GM12878 (cell line): Measurements from ENCODE around the gene GMCL1. TPM values are rescaled to one million over a fixed set of nuclear protein-coding genes. Genes with fewer than 3 reads are reported as not detected.

Source experiments
- ATAC-seq: fragments of 200-7000 bp; cut with Tn5 transposase; 3 replicates; pipeline ENCODE4 v1.9.1; 2020; ENCODE audit warnings: mild to moderate bottlenecking, moderate library complexity
- BruUV-seq: library from RNA; stranded (reverse); fragments of 400-500 nt; replicated peaks from 2 replicates; lab custom pipeline; 2021; lab: Mats Ljungman, UMichigan
- CTCF ChIA-PET: fragments of 300-600 bp; sonication (Branson Sonifier 250); formaldehyde crosslinking; extraction: SDS; loops from one replicate; lab custom pipeline; 2021; ENCODE audit warnings: inconsistent platforms; lab: Yijun Ruan, JAX
- POLR2A ChIA-PET: fragments of 350-600 bp; formaldehyde crosslinking; extraction: SDS; loops from one replicate; lab custom pipeline; 2021; ENCODE audit warnings: inconsistent platforms; lab: Charles Lee
- RAD21 ChIA-PET: fragments of 300-600 bp; sonication (Branson Sonifier 250); formaldehyde crosslinking; loops from one replicate; lab custom pipeline; 2023; ENCODE audit warnings: antibody characterized with exemption; ENCODE audit not compliant: unreplicated experiment; lab: Charles Lee
- SMC1A ChIA-PET: fragments of 300-600 bp; sonication (Branson Sonifier 250); formaldehyde crosslinking; loops from one replicate; lab custom pipeline; 2023; ENCODE audit not compliant: unreplicated experiment, uncharacterized antibody; lab: Charles Lee
- DNase-seq: peaks from one replicate; pipeline ENCODE4 v3.0.0-alpha.2; 2011; ENCODE audit warnings: low read depth, low spot score
- FAIRE-seq: peaks from 3 replicates; lab custom pipeline; 2011; peaks lifted over from hg19 to GRCh38; lab: Jason Lieb, UNC
- H2AFZ ChIP-seq: 2 replicates; pipeline ENCODE4 v1.6.0; 2011; ENCODE audit warnings: low read depth, low read length, control low read depth; ENCODE audit not compliant: control insufficient read depth
- H3K27ac ChIP-seq: 2 replicates; pipeline ENCODE4 v1.5.1; 2011; ENCODE audit warnings: control low read depth; ENCODE audit not compliant: control insufficient read depth, insufficient read depth
- H3K27me3 ChIP-seq, 2 experiments: replicated peaks in 1 of 2; 2 replicates each; pipeline versions ENCODE4 v1.6.0 to v1.6.1; 2011; ENCODE audit warnings: low read length in 1 of 2; ENCODE audit not compliant: control insufficient read depth in 2 of 2, insufficient read depth in 2 of 2
- H3K36me3 ChIP-seq, 2 experiments: 2 replicates each; pipeline ENCODE4 v1.5.1; 2011; ENCODE audit warnings: low read length in 1 of 2; ENCODE audit not compliant: control insufficient read depth in 2 of 2, insufficient read depth in 2 of 2
- H3K4me1 ChIP-seq: 2 replicates; pipeline ENCODE4 v1.6.1; 2011; ENCODE audit warnings: mild to moderate bottlenecking, low read length, moderate library complexity, mixed read lengths; ENCODE audit not compliant: control insufficient read depth, insufficient read depth
- H3K4me2 ChIP-seq: 2 replicates; pipeline ENCODE4 v1.6.0; 2011; ENCODE audit warnings: control low read depth; ENCODE audit not compliant: control insufficient read depth, insufficient read depth
- H3K4me3 ChIP-seq: fragments of 200-600 bp; sonication (generic); 2 replicates; pipeline ENCODE4 v1.5.1; 2016
- H3K79me2 ChIP-seq: 2 replicates; pipeline ENCODE4 v1.6.0; 2011; ENCODE audit warnings: low read length; ENCODE audit not compliant: control insufficient read depth, insufficient read depth
- H3K9ac ChIP-seq: 2 replicates; pipeline ENCODE4 v1.8.0; 2011; ENCODE audit warnings: low read length, control low read depth, mixed read lengths; ENCODE audit not compliant: control insufficient read depth, insufficient read depth
- H3K9me3 ChIP-seq: replicated peaks from 3 replicates; pipeline ENCODE4 v1.5.1; 2011; ENCODE audit warnings: mild to moderate bottlenecking, low read length; ENCODE audit not compliant: control insufficient read depth, insufficient read depth
- H4K20me1 ChIP-seq: 2 replicates; pipeline ENCODE4 v1.6.0; 2011; ENCODE audit not compliant: control insufficient read depth, insufficient read depth
- BCLAF1 ChIP-seq: fragments of 450-650 bp; IDR thresholded peaks from 2 replicates; pipeline ENCODE4 v1.6.1; 2017; ENCODE audit warnings: antibody characterized with exemption, mild to moderate bottlenecking, moderate library complexity
- CEBPZ ChIP-seq: fragments of 150-350 bp; IDR thresholded peaks from 2 replicates; pipeline ENCODE4 v1.6.1; 2016; ENCODE audit warnings: low read depth, low read length
- CTCF ChIP-seq, 3 experiments: IDR thresholded peaks in 2 of 3; conservative IDR thresholded peaks in 1 of 3; 2 replicates each; pipeline ENCODE4 v1.5.1; 2011; ENCODE audit warnings: low read depth in 3 of 3, low read length in 3 of 3, mild to moderate bottlenecking in 3 of 3, control low read depth in 2 of 3, moderate library complexity in 2 of 3, inconsistent platforms in 1 of 3, mixed read lengths in 1 of 3; ENCODE audit not compliant: control insufficient read depth in 2 of 3, insufficient read depth in 1 of 3; ENCODE audit errors: extremely low read depth in 1 of 3
- NFXL1 ChIP-seq: fragments of 450-650 bp; IDR thresholded peaks from 2 replicates; pipeline ENCODE4 v1.6.1; 2017; ENCODE audit warnings: antibody characterized with exemption, mild to moderate bottlenecking, borderline replicate concordance
- NR2C1 ChIP-seq: fragments of 450-650 bp; IDR thresholded peaks from 2 replicates; pipeline ENCODE4 v1.6.1; 2017; ENCODE audit warnings: antibody characterized with exemption, mild to moderate bottlenecking, moderate library complexity
- PKNOX1 ChIP-seq: fragments of 450-650 bp; IDR thresholded peaks from 2 replicates; pipeline ENCODE4 v1.6.1; 2016; ENCODE audit warnings: mild to moderate bottlenecking
- RAD21 ChIP-seq: IDR thresholded peaks from 2 replicates; pipeline ENCODE4 v1.6.1; 2011; ENCODE audit warnings: mild to moderate bottlenecking, low read depth, low read length, moderate library complexity; ENCODE audit not compliant: insufficient read depth
- SMC3 ChIP-seq: IDR thresholded peaks from 2 replicates; pipeline ENCODE4 v1.6.1; 2011; ENCODE audit warnings: low read length, improper control_type of control experiment, borderline replicate concordance
- TCF7 ChIP-seq: IDR thresholded peaks from 2 replicates; pipeline ENCODE4 v1.6.1; 2014; ENCODE audit warnings: antibody characterized with exemption, borderline replicate concordance
- WRNIP1 ChIP-seq: IDR thresholded peaks from 2 replicates; pipeline ENCODE4 v1.6.1; 2011; ENCODE audit warnings: low read depth, low read length, improper control_type of control experiment, borderline replicate concordance
- WGBS: methylation state at CpG from one replicate; pipeline ENCODE4 v1.1.6; 2016; ENCODE audit warnings: low lambda C conversion rate; ENCODE audit not compliant: insufficient replicate concordance, insufficient coverage; ENCODE audit errors: missing lambda C conversion rate; 5-methylcytosine and 5-hydroxymethylcytosine counted together
- in situ Hi-C: fragments of 300-500 bp; cut with MboI; formaldehyde crosslinking; loops from 9 replicates; pipeline ENCODE4 v1.14.3; 2018; ENCODE audit warnings: mixed read lengths
- intact Hi-C: fragments of 100-400 bp; cut with micrococcal nuclease; formaldehyde crosslinking; loops from one replicate; pipeline ENCODE4 v1.14.2; 2022; ENCODE audit not compliant: unreplicated experiment
- polyA plus RNA-seq, 11 experiments: library from polyadenylated mRNA; depleted of rRNA in 4 of 11; unstranded in 6 of 11; stranded (reverse) in 5 of 11; fragments of >200 nt; fragmentation: Nextera tagmentation in 4 of 11; fragmentation: Illumina TruSeq in 1 of 11; extraction: Ambion mirVana in 4 of 11; extraction: Trizol in 1 of 11; gene quantifications; 1 replicate in 1 of 11; 2 replicates in 10 of 11; pipeline versions ENCODE4 v1.2.1 to v1.2.3, GENCODE V29; 2011 to 2016; ENCODE audit warnings: inconsistent platforms in 2 of 11, missing spikeins in 2 of 11, low read depth in 1 of 11
- total RNA-seq, 4 experiments: library from RNA; depleted of rRNA in 3 of 4; stranded (reverse); fragments of >200 nt in 3 of 4; fragmentation: Illumina TruSeq in 1 of 4; extraction: Trizol in 1 of 4; gene quantifications; 2 replicates each; pipeline versions ENCODE4 v1.2.1 to v1.2.3, GENCODE V29; 2013 to 2021

Gene GMCL1
- total and polyA plus RNA-seq, 10 of the 15 experiments (the other 5 are each of a cell fraction or from before 2014, with no cell fraction given): 3.7 to 21.4 (median 12.3) TPM

GRCh38 chr2:69907216-69907615, 77.8 kb downstream of the GMCL1 start (continued):
- no peak for TF ChIP-seq WRNIP1

- FAIRE-seq (no peak), ATAC-seq (no peak), DNase-seq (no peak)
- Histone ChIP-seq H2AFZ (no peak overlapping the region), H3K4me1 (0 out of 2 replicates have a peak, but pooled peaks cover 3% of the 10 kb centered on the region), H3K27me3 (no peaks in the 10 kb centered on the region), H3K27ac (no peak overlapping the region), H3K4me3 (no peak overlapping the region), H3K9ac (no peak overlapping the region), H3K36me3 (peaks cover 0 to 7% of the 10 kb centered on the region in 2 experiments; a peak in 2 of 4 replicates), H3K4me2 (no peak overlapping the region), H4K20me1 (no peaks in the 10 kb centered on the region), H3K9me3 (no peaks in the 10 kb centered on the region), H3K79me2 (peaks cover 8% of the 10 kb centered on the region)
- ChIA-PET SMC1A (interaction anchor here (0.6 to 8.9 kb wide), 32 partner anchors 9 to 394 kb away, joined by 3 to 126 read pairs (median 5); partner anchors contain the start of genes C2orf42, FAM136A, PCBP1 and SNRNP27), RAD21 (interaction anchor here (0.6 to 8.6 kb wide), 24 partner anchors 13 to 392 kb away, joined by 3 to 154 read pairs (median 6); partner anchors contain the start of genes C2orf42, FAM136A, SNRNP27 and SNRPG), POLR2A (interaction anchor here (0.6 to 4.2 kb wide), 7 partner anchors 153 to 382 kb away, joined by 3 to 60 read pairs (median 5); partner anchors contain the start of genes C2orf42 and SNRPG), CTCF (interaction anchor here (0.6 to 6.5 kb wide), 47 partner anchors 9 to 705 kb away, joined by 3 to 111 read pairs (median 4); partner anchors contain the start of genes C2orf42, FAM136A, SNRNP27 and SNRPG)
- no TSS peak for BruUV-seq
- WGBS: 0% methylated on average over 2 of the region's 2 CpGs
- intact Hi-C loops (loop anchor here (1.0 to 10.0 kb wide), 5 partner anchors 190 to 703 kb away; no protein-coding TSS in a partner anchor), in situ Hi-C loops (no loop called here)
- TF ChIP-seq PKNOX1: no peak
- no peak for TF ChIP-seq BCLAF1
- TF ChIP-seq RAD21: peak; percentile 87
- peak; percentile 33 to 75 (median 50); a peak in 5 of 6 replicates for TF ChIP-seq CTCF (IDR thresholded peaks at IDR 0.05 in 2 of 3, conservative IDR thresholded peaks at IDR 0.05 in 1 of 3; ENCODE audit: control insufficient read depth in 2 of 3, extremely low read depth in 1 of 3, insufficient read depth in 1 of 3, low read depth in 3 of 3, low read length in 3 of 3)
- no peak for TF ChIP-seq TCF7
- TF ChIP-seq SMC3: peak; percentile 61; the same call in 1 of the 2 replicates
- no peak for TF ChIP-seq WRNIP1
- no peak for TF ChIP-seq NFXL1
- no peak for TF ChIP-seq CEBPZ
- no peak for TF ChIP-seq NR2C1
Observed at GRCh38 chr2:69911985-69912563, 82.6 kb downstream of the GMCL1 start.
